ENCODE data around the gene EVA1C. TPM values are rescaled to one million over a fixed set of nuclear protein-coding genes. Genes with fewer than 3 reads are reported as not detected.
"Not testable (repeated sequence)": the region's sequence is repeated elsewhere in the genome, so short reads cannot be mapped to it uniquely, and the experiment has no call there.

EVA1C gene
- total and polyA plus RNA-seq, 2 donors (not counting 1 experiment from before 2014, with no cell fraction given) = 0.84 to 1.6 TPM

DNA sequence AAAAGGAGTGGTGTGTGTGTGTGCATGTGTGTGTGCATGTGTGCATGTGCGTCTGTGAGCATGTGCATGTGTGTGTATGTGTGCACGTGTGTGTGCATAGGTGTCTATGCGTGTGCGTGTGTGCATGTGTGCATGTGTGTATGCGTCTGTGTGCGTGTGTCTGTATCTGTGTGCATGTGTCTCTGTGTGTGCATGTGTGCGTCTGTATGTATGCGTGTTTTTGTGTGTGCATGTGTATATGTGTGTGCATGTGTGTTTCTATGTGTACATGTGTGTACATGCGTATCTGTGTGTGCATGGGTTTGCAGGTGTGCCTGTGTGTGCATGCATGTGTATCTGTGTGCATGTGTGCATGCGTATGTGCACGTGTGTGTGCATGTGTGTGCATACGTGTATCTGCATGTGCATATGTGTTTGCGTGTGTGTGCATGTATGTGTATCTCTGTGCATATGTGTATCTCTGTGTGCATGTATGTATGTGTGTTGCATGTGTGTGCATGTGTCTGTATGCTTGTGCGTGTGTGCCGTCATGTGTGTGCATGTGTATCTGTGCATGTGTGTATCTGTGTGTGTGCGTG is 94.9 kb downstream of the EVA1C start:
- Mint-ChIP-seq H3K4me3 (no peak overlapping the region), H3K4me1 (no peaks in the 10 kb centered on the region), H3K27ac (no peak overlapping the region), H3K27me3 (no peaks in the 10 kb centered on the region), H3K9me3 (ENCODE audit: insufficient read depth) (peaks cover 3% of the 10 kb centered on the region)
- no peaks in the 10 kb centered on the region for H3K79me2 ChIP-seq (ENCODE audit: control insufficient read depth, insufficient read depth, low read length)
- DNase-seq (no peak), ATAC-seq (ENCODE audit: low read depth) (no peak)
- H2AFZ ChIP-seq (ENCODE audit: insufficient read depth, low read depth, low read length, poor library complexity, severe bottlenecking) = no peak overlapping the region
- H3K27me3 ChIP-seq (replicated peaks in 1 of 4; ENCODE audit: control extremely low read depth in 1 of 4, control insufficient read depth in 3 of 4, insufficient read depth in 4 of 4, low read length in 3 of 4) = no peaks in the 10 kb centered on the region
- H3K27ac ChIP-seq (ENCODE audit: low read length in 2 of 2) = no peak overlapping the region
- intact Hi-C loops (cut with micrococcal nuclease) = no loop called here
- CTCF ChIA-PET = no interaction called here
- H3K4me1 ChIP-seq (ENCODE audit: control insufficient read depth in 2 of 2, insufficient read depth in 2 of 2, low read length in 2 of 2) = no peaks in the 10 kb centered on the region
- H3K4me2 ChIP-seq (replicated peaks; ENCODE audit: low read depth, low read length, poor library complexity, severe bottlenecking) = no peak overlapping the region
- WGBS (ENCODE audit: insufficient coverage) = 90% methylated on average over 16 of the region's 16 CpGs
- H4K20me1 ChIP-seq (ENCODE audit: control insufficient read depth, insufficient read depth, low read length, poor library complexity, severe bottlenecking) = no peaks in the 10 kb centered on the region
- TF ChIP-seq EZH2 (IDR thresholded peaks at IDR 0.05; ENCODE audit: borderline replicate concordance, insufficient read depth, low read depth, low read length, poor library complexity, severe bottlenecking) = no peak
- no peak overlapping the region for H3K4me3 ChIP-seq (ENCODE audit: control extremely low read depth in 1 of 5, extremely low read depth in 1 of 5, insufficient read depth in 1 of 5, low read depth in 2 of 5, low read length in 4 of 5)
- no peaks in the 10 kb centered on the region for H3K36me3 ChIP-seq (replicated peaks in 1 of 2; ENCODE audit: control extremely low read depth in 1 of 2, control insufficient read depth in 1 of 2, extremely low read depth in 1 of 2, insufficient read depth in 2 of 2, low read length in 1 of 2)
- no peak overlapping the region for H3K9ac ChIP-seq (ENCODE audit: low read length)
- no peaks in the 10 kb centered on the region for H3K9me3 ChIP-seq (ENCODE audit: control extremely low read depth in 1 of 3, control insufficient read depth in 2 of 3, insufficient read depth in 1 of 3, low read length in 2 of 3)
- POLR2A ChIA-PET = no interaction called here

DNA sequence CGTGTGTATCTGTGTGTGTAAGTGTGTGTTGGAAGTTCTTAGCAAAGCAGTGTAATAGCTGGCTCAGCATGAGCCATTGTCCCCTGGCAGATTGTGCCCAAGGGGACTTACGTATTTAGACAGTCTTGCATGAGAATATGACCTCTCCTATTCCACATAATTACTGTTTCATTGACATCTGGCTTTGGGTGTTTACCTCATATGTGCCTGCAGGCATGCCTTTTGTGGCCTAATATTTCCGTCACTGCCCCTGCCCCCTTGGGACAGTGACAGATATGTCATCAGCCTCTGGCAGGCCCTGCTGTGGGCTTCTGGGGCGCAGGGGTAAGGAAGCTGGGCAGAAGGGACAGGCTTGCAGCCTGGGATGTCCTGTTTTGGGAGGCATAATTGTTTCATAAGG is 95.5 kb downstream of the EVA1C start:
- H3K27ac ChIP-seq (ENCODE audit: low read length in 2 of 2); H3K79me2 ChIP-seq (ENCODE audit: control insufficient read depth, insufficient read depth, low read length); H3K4me3 Mint-ChIP-seq; H3K27ac Mint-ChIP-seq; CTCF ChIA-PET; H4K20me1 ChIP-seq (ENCODE audit: control insufficient read depth, insufficient read depth, low read length, poor library complexity, severe bottlenecking); ATAC-seq (ENCODE audit: low read depth); intact Hi-C loops (cut with micrococcal nuclease); H3K9ac ChIP-seq (ENCODE audit: low read length); H3K4me3 ChIP-seq (ENCODE audit: control extremely low read depth in 1 of 5, extremely low read depth in 1 of 5, insufficient read depth in 1 of 5, low read depth in 2 of 5, low read length in 4 of 5); H2AFZ ChIP-seq (ENCODE audit: insufficient read depth, low read depth, low read length, poor library complexity, severe bottlenecking); H3K36me3 ChIP-seq (replicated peaks in 1 of 2; ENCODE audit: control extremely low read depth in 1 of 2, control insufficient read depth in 1 of 2, extremely low read depth in 1 of 2, insufficient read depth in 2 of 2, low read length in 1 of 2); H3K4me2 ChIP-seq (replicated peaks; ENCODE audit: low read depth, low read length, poor library complexity, severe bottlenecking); H3K27me3 ChIP-seq (replicated peaks in 1 of 4; ENCODE audit: control extremely low read depth in 1 of 4, control insufficient read depth in 3 of 4, insufficient read depth in 4 of 4, low read length in 3 of 4); H3K4me1 Mint-ChIP-seq; H3K27me3 Mint-ChIP-seq; H3K4me1 ChIP-seq (ENCODE audit: control insufficient read depth in 2 of 2, insufficient read depth in 2 of 2, low read length in 2 of 2); DNase-seq; H3K9me3 Mint-ChIP-seq (ENCODE audit: insufficient read depth); H3K9me3 ChIP-seq (ENCODE audit: control extremely low read depth in 1 of 3, control insufficient read depth in 2 of 3, insufficient read depth in 1 of 3, low read length in 2 of 3); POLR2A ChIA-PET: not testable (repeated sequence)
- 87% methylated on average over 4 of the region's 4 CpGs for whole genome bisulfite sequencing (ENCODE audit: insufficient coverage)
